Fibroblast of lung (primary cell): ENCODE measurements around the gene ZNF804B. TPM values are rescaled to one million over a fixed set of nuclear protein-coding genes. Genes with fewer than 3 reads are reported as not detected.

ENCODE experiments used
- DNase-seq, 2 donors: peaks; one replicate each; pipeline versions ENCODE4 v3.0.0 to v3.0.0-alpha.2; 2010; ENCODE audit warnings: low read depth in 2 of 2
- H2AFZ ChIP-seq: 2 replicates; pipeline ENCODE4 v1.5.1; 2012; ENCODE audit warnings: low read length, control low read depth, inconsistent platforms
- H3K27ac ChIP-seq: 2 replicates; pipeline ENCODE4 v1.5.1; 2011; ENCODE audit warnings: low read length, control low read depth; ENCODE audit not compliant: insufficient read depth
- H3K27me3 ChIP-seq: 2 replicates; pipeline ENCODE4 v1.5.1; 2011; ENCODE audit warnings: mild to moderate bottlenecking, low read length; ENCODE audit not compliant: control insufficient read depth, insufficient read depth
- H3K36me3 ChIP-seq: 2 replicates; pipeline ENCODE4 v1.5.1; 2011; ENCODE audit warnings: low read length; ENCODE audit not compliant: control insufficient read depth, insufficient read depth
- H3K4me1 ChIP-seq: 2 replicates; pipeline ENCODE4 v1.5.1; 2011; ENCODE audit warnings: low read length; ENCODE audit not compliant: control insufficient read depth, insufficient read depth; ENCODE audit errors: extremely low read depth
- H3K4me2 ChIP-seq: 2 replicates; pipeline ENCODE4 v1.5.1; 2011; ENCODE audit warnings: low read length, control low read depth; ENCODE audit not compliant: insufficient read depth; ENCODE audit errors: extremely low read depth
- H3K4me3 ChIP-seq, 4 experiments: fragments of 200-600 bp in 1 of 4; sonication (generic) in 1 of 4; replicated peaks in 1 of 4; 2 replicates each; pipeline ENCODE4 v1.5.1; 2011 to 2016; ENCODE audit warnings: low read length in 4 of 4, low read depth in 3 of 4, mild to moderate bottlenecking in 3 of 4, control low read depth in 2 of 4, inconsistent platforms in 1 of 4, mixed read lengths in 1 of 4; ENCODE audit not compliant: insufficient read depth in 1 of 4; ENCODE audit errors: control extremely low read depth in 1 of 4
- H3K79me2 ChIP-seq: 2 replicates; pipeline ENCODE4 v1.5.1; 2012; ENCODE audit warnings: mild to moderate bottlenecking, low read length, inconsistent platforms; ENCODE audit not compliant: control insufficient read depth, insufficient read depth
- H3K9ac ChIP-seq: 2 replicates; pipeline ENCODE4 v1.5.1; 2011; ENCODE audit warnings: mild to moderate bottlenecking, low read length, control low read depth; ENCODE audit not compliant: insufficient read depth
- H3K9me3 ChIP-seq: 2 replicates; pipeline ENCODE4 v1.5.1; 2012; ENCODE audit warnings: low read depth, low read length; ENCODE audit not compliant: control insufficient read depth, insufficient read depth
- H4K20me1 ChIP-seq: 2 replicates; pipeline ENCODE4 v1.5.1; 2011; ENCODE audit warnings: low read length; ENCODE audit not compliant: control insufficient read depth, insufficient read depth; ENCODE audit errors: extremely low read depth
- EZH2 ChIP-seq: IDR thresholded peaks from 2 replicates; pipeline ENCODE4 v1.5.1; 2012; ENCODE audit warnings: low read length, control low read depth, mild to moderate bottlenecking; ENCODE audit errors: missing control alignments
- polyA plus RNA-seq, 2 donors: library from polyadenylated mRNA; depleted of rRNA in 1 of 2; stranded (reverse) in 1 of 2; unstranded in 1 of 2; fragments of >200 nt; gene quantifications; 2 replicates each; pipeline ENCODE4 v1.2.1, GENCODE V29; 2011 to 2012; ENCODE audit warnings: missing spikeins in 1 of 2
- total RNA-seq: library from RNA; depleted of rRNA; stranded (reverse); fragments of >200 nt; gene quantifications from 2 replicates; pipeline ENCODE4 v1.2.1, GENCODE V29; 2014
- TF ChIP-seq, protein P1 (sequence below), 2 donors: IDR thresholded peaks in 1 of 2; conservative IDR thresholded peaks in 1 of 2; 1 replicate in 1 of 2; 2 replicates in 1 of 2; pipeline ENCODE4 v1.5.1; 2011 to 2012; ENCODE audit warnings: low read length in 2 of 2, control low read depth in 1 of 2, inconsistent platforms in 1 of 2, low read depth in 1 of 2, mild to moderate bottlenecking in 1 of 2

ZNF804B gene
- total and polyA plus RNA-seq, 2 donors (not counting 1 experiment from before 2014, with no cell fraction given): not detected

DNA sequence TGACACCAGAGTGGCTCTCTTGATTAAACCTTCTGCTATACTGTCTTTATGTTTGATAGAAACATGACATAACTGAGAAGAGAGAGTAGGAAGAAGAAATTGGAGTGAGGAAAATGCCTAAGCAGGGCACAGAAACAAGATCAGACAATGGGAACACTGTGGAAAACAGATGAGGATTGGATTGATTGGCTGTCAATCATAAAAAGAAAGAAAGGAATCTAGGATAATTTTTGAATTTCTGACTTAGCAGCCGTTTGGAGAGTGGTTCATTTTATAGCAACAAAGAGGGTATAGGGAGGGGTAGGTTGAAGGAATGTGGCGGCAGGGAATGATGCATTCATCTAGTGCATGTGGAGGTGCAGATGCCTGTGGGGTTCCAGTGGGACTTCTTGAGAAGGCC is 28.3 kb downstream of the ZNF804B start:
- TF ChIP-seq, protein P1, sequence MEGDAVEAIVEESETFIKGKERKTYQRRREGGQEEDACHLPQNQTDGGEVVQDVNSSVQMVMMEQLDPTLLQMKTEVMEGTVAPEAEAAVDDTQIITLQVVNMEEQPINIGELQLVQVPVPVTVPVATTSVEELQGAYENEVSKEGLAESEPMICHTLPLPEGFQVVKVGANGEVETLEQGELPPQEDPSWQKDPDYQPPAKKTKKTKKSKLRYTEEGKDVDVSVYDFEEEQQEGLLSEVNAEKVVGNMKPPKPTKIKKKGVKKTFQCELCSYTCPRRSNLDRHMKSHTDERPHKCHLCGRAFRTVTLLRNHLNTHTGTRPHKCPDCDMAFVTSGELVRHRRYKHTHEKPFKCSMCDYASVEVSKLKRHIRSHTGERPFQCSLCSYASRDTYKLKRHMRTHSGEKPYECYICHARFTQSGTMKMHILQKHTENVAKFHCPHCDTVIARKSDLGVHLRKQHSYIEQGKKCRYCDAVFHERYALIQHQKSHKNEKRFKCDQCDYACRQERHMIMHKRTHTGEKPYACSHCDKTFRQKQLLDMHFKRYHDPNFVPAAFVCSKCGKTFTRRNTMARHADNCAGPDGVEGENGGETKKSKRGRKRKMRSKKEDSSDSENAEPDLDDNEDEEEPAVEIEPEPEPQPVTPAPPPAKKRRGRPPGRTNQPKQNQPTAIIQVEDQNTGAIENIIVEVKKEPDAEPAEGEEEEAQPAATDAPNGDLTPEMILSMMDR (conservative IDR thresholded peaks at IDR 0.05 in 1 of 2, IDR thresholded peaks at IDR 0.05 in 1 of 2; ENCODE audit: low read depth in 1 of 2, low read length in 2 of 2): no peak
- no peak for TF ChIP-seq EZH2
- Histone ChIP-seq H3K36me3 (no peaks in the 10 kb centered on the region), H3K4me2 (no peak overlapping the region), H3K9me3 (no peaks in the 10 kb centered on the region), H3K4me1 (no peaks in the 10 kb centered on the region), H2AFZ (no peak overlapping the region), H3K27ac (no peak overlapping the region), H4K20me1 (no peaks in the 10 kb centered on the region), H3K27me3 (no peaks in the 10 kb centered on the region), H3K9ac (no peak overlapping the region), H3K79me2 (no peaks in the 10 kb centered on the region), H3K4me3 (no peak overlapping the region)
- no peak for DNase-seq

DNA sequence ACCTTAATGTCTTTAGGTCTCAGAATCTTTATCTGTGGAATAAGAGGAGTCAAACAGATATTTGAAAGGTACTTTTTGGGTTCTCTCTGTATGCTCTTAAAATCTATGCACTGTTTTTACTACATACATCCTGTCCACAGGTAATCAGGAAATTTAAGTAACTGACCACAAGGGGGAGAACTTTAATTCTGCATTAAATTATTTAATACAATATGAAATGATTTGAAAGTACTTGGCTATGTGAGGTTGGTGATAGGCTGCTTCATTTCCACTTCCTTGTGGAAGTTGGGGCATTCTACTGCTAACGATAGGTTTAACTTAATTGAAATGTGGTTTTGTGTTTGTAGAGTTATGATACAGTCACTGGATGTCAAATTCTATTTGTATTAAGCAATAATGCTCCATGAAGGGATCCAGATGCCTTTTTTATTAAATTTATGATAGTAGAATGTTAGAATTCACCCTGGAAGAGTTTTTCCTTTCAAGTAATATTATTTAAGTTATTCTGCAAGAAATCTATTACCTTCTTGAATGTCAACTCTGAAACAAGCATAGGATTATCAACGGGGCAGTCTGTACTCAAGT is 30.1 kb downstream of the ZNF804B start:
- H3K9me3 ChIP-seq: no peaks in the 10 kb centered on the region
- H3K36me3 ChIP-seq: no peaks in the 10 kb centered on the region
- no peaks in the 10 kb centered on the region for H4K20me1 ChIP-seq
- H3K4me1 ChIP-seq: no peaks in the 10 kb centered on the region
- peak; percentile 4 to 23 for DNase-seq
- H3K27ac ChIP-seq: no peak overlapping the region
- no peaks in the 10 kb centered on the region for H3K27me3 ChIP-seq
- no peak overlapping the region for H3K9ac ChIP-seq
- no peak overlapping the region for H3K4me3 ChIP-seq
- TF ChIP-seq, protein P1 (conservative IDR thresholded peaks at IDR 0.05 in 1 of 2, IDR thresholded peaks at IDR 0.05 in 1 of 2; ENCODE audit: low read depth in 1 of 2, low read length in 2 of 2): peak; percentile 21 to 44
- no peak for TF ChIP-seq EZH2
- H3K4me2 ChIP-seq: no peak overlapping the region
- H3K79me2 ChIP-seq: no peaks in the 10 kb centered on the region
- no peak overlapping the region for H2AFZ ChIP-seq

DNA sequence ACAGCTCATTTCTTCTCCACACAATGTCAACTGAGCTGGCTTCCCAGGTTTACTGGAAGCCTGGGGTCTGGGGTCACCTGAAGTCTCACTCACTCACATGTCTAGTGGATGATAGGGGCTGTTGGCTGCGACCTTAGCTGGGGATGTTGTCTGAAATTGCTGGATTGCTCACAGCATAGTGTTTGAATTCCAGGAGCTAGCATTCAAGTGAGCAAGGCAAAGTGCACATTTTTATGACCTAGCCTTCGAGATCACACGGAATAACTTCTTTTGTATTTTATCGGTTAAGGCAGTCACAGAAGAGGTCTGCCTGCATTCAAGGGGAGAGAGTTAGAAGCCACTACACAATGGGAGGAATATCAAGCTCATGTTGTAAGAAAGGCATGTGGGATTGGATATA is 32.4 kb downstream of the ZNF804B start:
- Histone ChIP-seq H4K20me1 (no peaks in the 10 kb centered on the region), H3K79me2 (no peaks in the 10 kb centered on the region), H2AFZ (no peak overlapping the region), H3K27me3 (no peaks in the 10 kb centered on the region), H3K4me1 (no peaks in the 10 kb centered on the region), H3K9me3 (no peaks in the 10 kb centered on the region), H3K27ac (no peak overlapping the region), H3K4me2 (no peak overlapping the region), H3K36me3 (no peaks in the 10 kb centered on the region), H3K9ac (no peak overlapping the region), H3K4me3 (no peak overlapping the region)
- TF ChIP-seq, protein P1 (conservative IDR thresholded peaks at IDR 0.05 in 1 of 2, IDR thresholded peaks at IDR 0.05 in 1 of 2; ENCODE audit: low read depth in 1 of 2, low read length in 2 of 2): no peak
- no peak for TF ChIP-seq EZH2
- DNase-seq: no peak
